ENCODE results near the gene GGACT. TPM values are rescaled to one million over a fixed set of nuclear protein-coding genes. Genes with fewer than 3 reads are reported as not detected.

The GGACT gene
- polyA plus RNA-seq, 1 donor from 2014 or later: 1.7 TPM

DNA sequence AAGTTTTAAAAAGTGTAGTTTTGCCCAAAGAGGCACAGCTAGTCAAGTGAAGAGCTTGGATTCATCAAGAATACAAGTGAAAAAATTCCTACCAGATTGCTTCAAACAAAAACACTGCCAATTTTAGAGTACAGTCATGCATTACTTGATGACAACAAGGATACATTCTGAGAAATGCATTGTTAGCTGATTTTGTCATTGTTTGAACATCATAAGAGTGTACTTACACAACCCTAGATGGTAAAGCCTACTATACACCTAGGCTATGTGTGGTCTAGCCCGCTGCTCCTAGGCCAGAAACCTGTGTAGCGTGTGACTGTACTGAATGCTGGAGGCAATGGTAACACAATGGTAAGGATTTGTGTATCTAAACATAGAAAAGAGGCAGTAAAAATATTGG lies 44.9 kb upstream of the GGACT start:
- H3K36me3 ChIP-seq (ENCODE audit: insufficient read depth, low read length): peaks cover 14% of the 10 kb centered on the region
- no peaks in the 10 kb centered on the region for H3K27me3 ChIP-seq (ENCODE audit: insufficient read depth, low read depth, low read length)
- no peak overlapping the region for H2AFZ ChIP-seq (ENCODE audit: low read depth, low read length)
- no peaks in the 10 kb centered on the region for H3K9me2 ChIP-seq (ENCODE audit: insufficient read depth, low read length)
- no peak overlapping the region for H3K4me2 ChIP-seq (ENCODE audit: low read length)
- no peaks in the 10 kb centered on the region for H3K79me2 ChIP-seq (replicated peaks; ENCODE audit: insufficient read depth, low read length)
- no peak overlapping the region for H3K4me3 ChIP-seq (ENCODE audit: low read length)
- no peaks in the 10 kb centered on the region for H4K20me1 ChIP-seq (ENCODE audit: insufficient read depth)
- H3F3A ChIP-seq (ENCODE audit: insufficient read depth, low read length, poor library complexity, severe bottlenecking): peaks cover 3% of the 10 kb centered on the region
- no peak overlapping the region for H3K9ac ChIP-seq (ENCODE audit: low read length)
- no peaks in the 10 kb centered on the region for H3K9me3 ChIP-seq (ENCODE audit: low read length)
- TF ChIP-seq EZH2 (IDR thresholded peaks at IDR 0.05; ENCODE audit: borderline replicate concordance, insufficient read depth, low read length, poor library complexity, severe bottlenecking): no peak
- no peak for TF ChIP-seq MXI1 (conservative IDR thresholded peaks at IDR 0.05; ENCODE audit: poor library complexity, severe bottlenecking)
- no peak for TF ChIP-seq SMC3 (conservative IDR thresholded peaks at IDR 0.05; ENCODE audit: poor library complexity)
- no peak for TF ChIP-seq POLR2AphosphoS5 (IDR thresholded peaks at IDR 0.05)
- TF ChIP-seq RAD21 (conservative IDR thresholded peaks at IDR 0.05): no peak
- no peak for TF ChIP-seq TAF1 (IDR thresholded peaks at IDR 0.05; ENCODE audit: low read depth)
- TF ChIP-seq EP300 (conservative IDR thresholded peaks at IDR 0.05; ENCODE audit: poor library complexity, severe bottlenecking): no peak
- TF ChIP-seq, protein P1, sequence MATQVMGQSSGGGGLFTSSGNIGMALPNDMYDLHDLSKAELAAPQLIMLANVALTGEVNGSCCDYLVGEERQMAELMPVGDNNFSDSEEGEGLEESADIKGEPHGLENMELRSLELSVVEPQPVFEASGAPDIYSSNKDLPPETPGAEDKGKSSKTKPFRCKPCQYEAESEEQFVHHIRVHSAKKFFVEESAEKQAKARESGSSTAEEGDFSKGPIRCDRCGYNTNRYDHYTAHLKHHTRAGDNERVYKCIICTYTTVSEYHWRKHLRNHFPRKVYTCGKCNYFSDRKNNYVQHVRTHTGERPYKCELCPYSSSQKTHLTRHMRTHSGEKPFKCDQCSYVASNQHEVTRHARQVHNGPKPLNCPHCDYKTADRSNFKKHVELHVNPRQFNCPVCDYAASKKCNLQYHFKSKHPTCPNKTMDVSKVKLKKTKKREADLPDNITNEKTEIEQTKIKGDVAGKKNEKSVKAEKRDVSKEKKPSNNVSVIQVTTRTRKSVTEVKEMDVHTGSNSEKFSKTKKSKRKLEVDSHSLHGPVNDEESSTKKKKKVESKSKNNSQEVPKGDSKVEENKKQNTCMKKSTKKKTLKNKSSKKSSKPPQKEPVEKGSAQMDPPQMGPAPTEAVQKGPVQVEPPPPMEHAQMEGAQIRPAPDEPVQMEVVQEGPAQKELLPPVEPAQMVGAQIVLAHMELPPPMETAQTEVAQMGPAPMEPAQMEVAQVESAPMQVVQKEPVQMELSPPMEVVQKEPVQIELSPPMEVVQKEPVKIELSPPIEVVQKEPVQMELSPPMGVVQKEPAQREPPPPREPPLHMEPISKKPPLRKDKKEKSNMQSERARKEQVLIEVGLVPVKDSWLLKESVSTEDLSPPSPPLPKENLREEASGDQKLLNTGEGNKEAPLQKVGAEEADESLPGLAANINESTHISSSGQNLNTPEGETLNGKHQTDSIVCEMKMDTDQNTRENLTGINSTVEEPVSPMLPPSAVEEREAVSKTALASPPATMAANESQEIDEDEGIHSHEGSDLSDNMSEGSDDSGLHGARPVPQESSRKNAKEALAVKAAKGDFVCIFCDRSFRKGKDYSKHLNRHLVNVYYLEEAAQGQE (IDR thresholded peaks at IDR 0.05; ENCODE audit: borderline replicate concordance): no peak
- H3K27ac ChIP-seq (ENCODE audit: low read length): no peak overlapping the region

DNA sequence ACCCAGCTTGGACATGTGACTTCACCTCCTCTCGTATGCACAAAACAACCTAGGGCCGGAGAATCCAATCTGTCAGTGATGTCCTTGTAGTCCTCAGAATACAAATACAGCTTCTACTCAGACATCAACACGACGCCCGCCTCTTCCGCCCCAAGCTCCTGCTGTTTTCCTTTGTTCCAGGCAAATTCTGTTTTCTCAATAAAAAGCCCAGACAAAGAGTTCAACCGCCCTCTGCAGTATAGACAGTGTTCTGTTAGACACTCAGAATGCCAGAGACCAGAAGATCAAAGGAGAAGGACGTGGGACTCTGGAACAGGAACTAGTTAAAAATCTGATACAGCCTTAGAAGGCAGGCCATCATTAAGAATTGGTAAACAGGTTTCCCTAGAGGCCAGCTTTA lies 42.0 kb upstream of the GGACT start:
- Histone ChIP-seq H3K9ac (ENCODE audit: low read length) (peak overlapping the region; percentile 14), H3K36me3 (ENCODE audit: insufficient read depth, low read length) (peaks cover 14% of the 10 kb centered on the region), H3F3A (ENCODE audit: insufficient read depth, low read length, poor library complexity, severe bottlenecking) (no peaks in the 10 kb centered on the region), H2AFZ (ENCODE audit: low read depth, low read length) (no peak overlapping the region), H4K20me1 (ENCODE audit: insufficient read depth) (no peaks in the 10 kb centered on the region), H3K27ac (ENCODE audit: low read length) (peak overlapping the region; percentile 52), H3K4me2 (ENCODE audit: low read length) (no peak overlapping the region), H3K4me3 (ENCODE audit: low read length) (no peak overlapping the region), H3K9me2 (ENCODE audit: insufficient read depth, low read length) (no peaks in the 10 kb centered on the region), H3K27me3 (ENCODE audit: insufficient read depth, low read depth, low read length) (no peaks in the 10 kb centered on the region), H3K9me3 (ENCODE audit: low read length) (no peaks in the 10 kb centered on the region), H3K79me2 (replicated peaks; ENCODE audit: insufficient read depth, low read length) (no peaks in the 10 kb centered on the region)
- TF ChIP-seq EZH2 (IDR thresholded peaks at IDR 0.05; ENCODE audit: borderline replicate concordance, insufficient read depth, low read length, poor library complexity, severe bottlenecking) (no peak), EP300 (conservative IDR thresholded peaks at IDR 0.05; ENCODE audit: poor library complexity, severe bottlenecking) (no peak), RAD21 (conservative IDR thresholded peaks at IDR 0.05) (peak; percentile 44), MXI1 (conservative IDR thresholded peaks at IDR 0.05; ENCODE audit: poor library complexity, severe bottlenecking) (no peak), TAF1 (IDR thresholded peaks at IDR 0.05; ENCODE audit: low read depth) (no peak), SMC3 (conservative IDR thresholded peaks at IDR 0.05; ENCODE audit: poor library complexity) (peak; percentile 35), POLR2AphosphoS5 (IDR thresholded peaks at IDR 0.05) (no peak)
- TF ChIP-seq, protein P2, sequence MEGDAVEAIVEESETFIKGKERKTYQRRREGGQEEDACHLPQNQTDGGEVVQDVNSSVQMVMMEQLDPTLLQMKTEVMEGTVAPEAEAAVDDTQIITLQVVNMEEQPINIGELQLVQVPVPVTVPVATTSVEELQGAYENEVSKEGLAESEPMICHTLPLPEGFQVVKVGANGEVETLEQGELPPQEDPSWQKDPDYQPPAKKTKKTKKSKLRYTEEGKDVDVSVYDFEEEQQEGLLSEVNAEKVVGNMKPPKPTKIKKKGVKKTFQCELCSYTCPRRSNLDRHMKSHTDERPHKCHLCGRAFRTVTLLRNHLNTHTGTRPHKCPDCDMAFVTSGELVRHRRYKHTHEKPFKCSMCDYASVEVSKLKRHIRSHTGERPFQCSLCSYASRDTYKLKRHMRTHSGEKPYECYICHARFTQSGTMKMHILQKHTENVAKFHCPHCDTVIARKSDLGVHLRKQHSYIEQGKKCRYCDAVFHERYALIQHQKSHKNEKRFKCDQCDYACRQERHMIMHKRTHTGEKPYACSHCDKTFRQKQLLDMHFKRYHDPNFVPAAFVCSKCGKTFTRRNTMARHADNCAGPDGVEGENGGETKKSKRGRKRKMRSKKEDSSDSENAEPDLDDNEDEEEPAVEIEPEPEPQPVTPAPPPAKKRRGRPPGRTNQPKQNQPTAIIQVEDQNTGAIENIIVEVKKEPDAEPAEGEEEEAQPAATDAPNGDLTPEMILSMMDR (IDR thresholded peaks at IDR 0.05; ENCODE audit: poor library complexity, severe bottlenecking): no peak
- TF ChIP-seq, protein P1 (IDR thresholded peaks at IDR 0.05; ENCODE audit: borderline replicate concordance): no peak

Measured in neural cell (in vitro differentiated cells).